Mammary epithelial cell (primary cell): ENCODE results near the gene CWC27.

ENCODE experiments used
- CTCF ChIP-seq, 2 donors: IDR thresholded peaks in 1 of 2; conservative IDR thresholded peaks in 1 of 2; 2 replicates each; pipeline ENCODE4 v1.5.1; 2011 to 2012; ENCODE audit warnings: inconsistent platforms in 2 of 2, low read length in 2 of 2, mild to moderate bottlenecking in 2 of 2, control low read depth in 1 of 2, low read depth in 1 of 2; ENCODE audit not compliant: insufficient read depth in 1 of 2; ENCODE audit errors: extremely low read depth in 1 of 2
- EZH2 ChIP-seq: IDR thresholded peaks from 2 replicates; pipeline ENCODE4 v1.6.1; 2012; ENCODE audit warnings: low read length, inconsistent platforms, borderline replicate concordance

GRCh38 chr5:65017636-65018035 is 248.9 kb downstream of the CWC27 start:
- no peak for TF ChIP-seq CTCF (conservative IDR thresholded peaks at IDR 0.05 in 1 of 2, IDR thresholded peaks at IDR 0.05 in 1 of 2; ENCODE audit: extremely low read depth in 1 of 2, insufficient read depth in 1 of 2, low read depth in 1 of 2, low read length in 2 of 2)
- no peak for TF ChIP-seq EZH2
